IMR-90 (cell line): ENCODE data around the gene RALGPS2.

Experiments
- POLR2A ChIP-seq: IDR thresholded peaks from 2 replicates; pipeline ENCODE4 v1.6.1; 2012; ENCODE audit warnings: mild to moderate bottlenecking, low read depth, low read length
- RAD21 ChIP-seq: IDR thresholded peaks from 2 replicates; pipeline ENCODE4 v1.6.1; 2012; ENCODE audit warnings: low read length, improper control_type of control experiment
- SMC3 ChIP-seq: fragments of 150-350 bp; IDR thresholded peaks from 2 replicates; pipeline ENCODE4 v1.6.1; 2016; ENCODE audit warnings: low read depth, mild to moderate bottlenecking, antibody characterized with exemption, low read length, moderate library complexity
- TF ChIP-seq, protein P1 (sequence below): conservative IDR thresholded peaks from 2 replicates; pipeline ENCODE4 v1.5.1; 2012; ENCODE audit warnings: mild to moderate bottlenecking, low read depth, low read length, improper control_type of control experiment

DNA sequence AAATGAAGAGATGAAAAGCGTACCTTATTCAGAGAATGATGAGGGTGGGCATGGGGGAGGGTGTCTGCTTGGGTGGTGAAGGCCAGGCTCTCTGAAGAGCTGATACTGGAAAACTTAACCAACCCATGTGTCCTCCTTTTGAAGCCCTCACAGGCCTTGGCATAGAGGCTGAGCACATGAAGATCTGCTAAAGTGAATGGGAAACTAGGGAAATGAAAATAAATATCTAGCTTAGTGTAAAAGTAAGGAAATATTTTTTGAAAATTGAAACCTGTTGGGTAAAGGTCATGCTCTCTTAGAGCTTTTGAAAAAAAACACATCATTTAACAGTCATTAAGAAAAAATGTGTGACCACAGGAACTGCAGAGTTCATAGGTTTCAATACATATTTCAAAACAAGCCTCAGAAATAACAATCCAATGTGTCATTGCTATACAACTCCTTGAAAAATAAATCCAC, 40.5 kb upstream of the RALGPS2 start:
- no peak for TF ChIP-seq RAD21
- no peak for TF ChIP-seq SMC3
- TF ChIP-seq, protein P1, sequence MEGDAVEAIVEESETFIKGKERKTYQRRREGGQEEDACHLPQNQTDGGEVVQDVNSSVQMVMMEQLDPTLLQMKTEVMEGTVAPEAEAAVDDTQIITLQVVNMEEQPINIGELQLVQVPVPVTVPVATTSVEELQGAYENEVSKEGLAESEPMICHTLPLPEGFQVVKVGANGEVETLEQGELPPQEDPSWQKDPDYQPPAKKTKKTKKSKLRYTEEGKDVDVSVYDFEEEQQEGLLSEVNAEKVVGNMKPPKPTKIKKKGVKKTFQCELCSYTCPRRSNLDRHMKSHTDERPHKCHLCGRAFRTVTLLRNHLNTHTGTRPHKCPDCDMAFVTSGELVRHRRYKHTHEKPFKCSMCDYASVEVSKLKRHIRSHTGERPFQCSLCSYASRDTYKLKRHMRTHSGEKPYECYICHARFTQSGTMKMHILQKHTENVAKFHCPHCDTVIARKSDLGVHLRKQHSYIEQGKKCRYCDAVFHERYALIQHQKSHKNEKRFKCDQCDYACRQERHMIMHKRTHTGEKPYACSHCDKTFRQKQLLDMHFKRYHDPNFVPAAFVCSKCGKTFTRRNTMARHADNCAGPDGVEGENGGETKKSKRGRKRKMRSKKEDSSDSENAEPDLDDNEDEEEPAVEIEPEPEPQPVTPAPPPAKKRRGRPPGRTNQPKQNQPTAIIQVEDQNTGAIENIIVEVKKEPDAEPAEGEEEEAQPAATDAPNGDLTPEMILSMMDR, result no peak
- TF ChIP-seq POLR2A, result no peak
